K562 (cell line): ENCODE data around the gene NRCAM.

Experiments
- BRF1 ChIP-seq: IDR thresholded peaks from 3 replicates; pipeline ENCODE4 v1.6.1; 2011; ENCODE audit warnings: borderline replicate concordance, mild to moderate bottlenecking; ENCODE audit not compliant: insufficient read length; ENCODE audit errors: extremely low read depth
- EP300 ChIP-seq: IDR thresholded peaks from 2 replicates; pipeline ENCODE4 v1.6.1; 2012; ENCODE audit warnings: low read length, improper control_type of control experiment
- MYC ChIP-seq, 2 experiments: fragments of 250-450 bp in 1 of 2; sonication (Bioruptor Pico) in 1 of 2; IDR thresholded peaks; 2 replicates each; pipeline versions ENCODE4 v1.5.1 to v1.6.1; 2012 to 2021; ENCODE audit warnings: low read depth in 2 of 2, borderline replicate concordance in 1 of 2, improper control_type of control experiment in 1 of 2, low read length in 1 of 2, mild to moderate bottlenecking in 1 of 2, moderate library complexity in 1 of 2
- NRF1 ChIP-seq, 2 experiments: fragments of 450-650 bp; IDR thresholded peaks in 1 of 2; conservative IDR thresholded peaks in 1 of 2; 2 replicates each; pipeline ENCODE4 v1.6.1; 2014; ENCODE audit warnings: mild to moderate bottlenecking in 2 of 2
- PRMT5 ChIP-seq: sonication (generic); formaldehyde crosslinking; IDR thresholded peaks from 2 replicates; pipeline ENCODE4 v1.5.0; 2020; ENCODE audit warnings: missing genetic modification reagents
- U2AF2 ChIP-seq: fragments of 200-400 bp; formaldehyde crosslinking; optimal IDR thresholded peaks from 2 replicates; pipeline ENCODE3; 2017; ENCODE audit warnings: low read depth, mild to moderate bottlenecking, low read length
- YY1 ChIP-seq, 3 experiments: IDR thresholded peaks; 2 replicates each; pipeline ENCODE4 v1.6.1; 2011; ENCODE audit warnings: low read length in 2 of 3, mild to moderate bottlenecking in 2 of 3, moderate library complexity in 2 of 3, borderline replicate concordance in 1 of 3, control low read depth in 1 of 3, low read depth in 1 of 3; ENCODE audit not compliant: insufficient read depth in 3 of 3, insufficient replicate concordance in 2 of 3, control insufficient read depth in 1 of 3, insufficient read length in 1 of 3; ENCODE audit errors: extremely low read depth in 1 of 3
- ZC3H8 ChIP-seq: fragments of 450-650 bp; IDR thresholded peaks from 2 replicates; pipeline ENCODE4 v1.6.1; 2017
- ZFP1 ChIP-seq: fragments of 450-650 bp; formaldehyde crosslinking; IDR thresholded peaks from 2 replicates; pipeline ENCODE4 v1.4.0; 2020; ENCODE audit warnings: mild to moderate bottlenecking, mixed read lengths
- TF ChIP-seq, protein P1 (sequence below): sonication (generic); formaldehyde crosslinking; IDR thresholded peaks from 2 replicates; pipeline ENCODE4 v1.8.0; 2022; ENCODE audit warnings: mild to moderate bottlenecking, missing genetic modification reagents

DNA sequence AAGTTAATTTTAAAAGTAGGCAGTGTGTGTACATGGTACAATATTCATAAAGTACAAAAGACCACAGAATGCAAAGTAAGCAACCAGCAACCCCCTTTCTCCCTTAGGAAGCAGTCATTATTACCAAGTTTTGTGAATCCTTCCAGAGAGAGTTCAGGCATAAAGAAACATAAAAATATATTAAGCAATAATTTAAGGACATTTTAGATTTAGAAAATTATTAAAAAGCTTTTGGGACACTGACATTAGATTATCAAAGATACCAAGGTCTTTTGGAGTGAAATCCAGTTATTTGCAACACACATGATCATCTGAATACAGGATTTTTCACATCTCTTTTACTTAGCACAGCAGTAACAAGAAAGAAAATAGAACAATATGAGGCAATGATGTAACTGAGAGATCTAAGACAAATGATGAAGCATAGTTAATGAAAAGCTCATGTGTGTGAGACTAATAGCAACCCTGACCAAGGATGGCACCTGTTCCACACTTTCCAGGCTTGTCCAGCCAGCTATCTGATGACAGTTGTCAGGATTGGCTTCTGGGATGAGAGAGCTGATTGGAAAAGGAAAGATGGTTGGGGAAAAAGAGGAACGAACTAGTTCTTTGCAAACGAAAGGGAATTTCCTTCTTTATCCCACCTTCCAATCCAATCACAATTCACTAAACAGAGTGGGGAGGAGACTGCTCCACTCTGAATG, 210.6 kb downstream of the NRCAM start:
- TF ChIP-seq YY1 (IDR thresholded peaks at IDR 0.05; ENCODE audit: borderline replicate concordance in 1 of 3, control insufficient read depth in 1 of 3, extremely low read depth in 1 of 3, insufficient read depth in 3 of 3, insufficient read length in 1 of 3, insufficient replicate concordance in 2 of 3, low read depth in 1 of 3, low read length in 2 of 3) (no peak), MYC (IDR thresholded peaks at IDR 0.05; ENCODE audit: low read depth, low read length) (no peak), MYC (CRISPR knock-in tag; IDR thresholded peaks at IDR 0.05; ENCODE audit: borderline replicate concordance, low read depth) (no peak), EP300 (no peak), ZFP1 (CRISPR knock-in tag) (no peak), PRMT5 (CRISPR knock-in tag) (no peak), BRF1 (no peak), NRF1 (conservative IDR thresholded peaks at IDR 0.05 in 1 of 2, IDR thresholded peaks at IDR 0.05 in 1 of 2) (no peak), U2AF2 (no peak), ZC3H8 (no peak)
- TF ChIP-seq, protein P1, sequence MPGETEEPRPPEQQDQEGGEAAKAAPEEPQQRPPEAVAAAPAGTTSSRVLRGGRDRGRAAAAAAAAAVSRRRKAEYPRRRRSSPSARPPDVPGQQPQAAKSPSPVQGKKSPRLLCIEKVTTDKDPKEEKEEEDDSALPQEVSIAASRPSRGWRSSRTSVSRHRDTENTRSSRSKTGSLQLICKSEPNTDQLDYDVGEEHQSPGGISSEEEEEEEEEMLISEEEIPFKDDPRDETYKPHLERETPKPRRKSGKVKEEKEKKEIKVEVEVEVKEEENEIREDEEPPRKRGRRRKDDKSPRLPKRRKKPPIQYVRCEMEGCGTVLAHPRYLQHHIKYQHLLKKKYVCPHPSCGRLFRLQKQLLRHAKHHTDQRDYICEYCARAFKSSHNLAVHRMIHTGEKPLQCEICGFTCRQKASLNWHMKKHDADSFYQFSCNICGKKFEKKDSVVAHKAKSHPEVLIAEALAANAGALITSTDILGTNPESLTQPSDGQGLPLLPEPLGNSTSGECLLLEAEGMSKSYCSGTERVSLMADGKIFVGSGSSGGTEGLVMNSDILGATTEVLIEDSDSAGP (CRISPR knock-in tag), result no peak
